HG03460 (cell line): ENCODE results near the gene GPR176.
"Not testable (repeated sequence)": the region's sequence is repeated elsewhere in the genome, so short reads cannot be mapped to it uniquely, and the experiment has no call there.

Experiments used
- ATAC-seq: cut with Tn5 transposase; IDR thresholded peaks from one replicate; pipeline ENCODE4 v1.9.1; 2021; ENCODE audit not compliant: unreplicated experiment

The GPR176 gene

GRCh38 chr15:39936187-39936586 is 16.1 kb upstream of the GPR176 start:
- no peak for ATAC-seq

GRCh38 chr15:39935241-39935640 is 15.2 kb upstream of the GPR176 start:
- no peak for ATAC-seq

DNA sequence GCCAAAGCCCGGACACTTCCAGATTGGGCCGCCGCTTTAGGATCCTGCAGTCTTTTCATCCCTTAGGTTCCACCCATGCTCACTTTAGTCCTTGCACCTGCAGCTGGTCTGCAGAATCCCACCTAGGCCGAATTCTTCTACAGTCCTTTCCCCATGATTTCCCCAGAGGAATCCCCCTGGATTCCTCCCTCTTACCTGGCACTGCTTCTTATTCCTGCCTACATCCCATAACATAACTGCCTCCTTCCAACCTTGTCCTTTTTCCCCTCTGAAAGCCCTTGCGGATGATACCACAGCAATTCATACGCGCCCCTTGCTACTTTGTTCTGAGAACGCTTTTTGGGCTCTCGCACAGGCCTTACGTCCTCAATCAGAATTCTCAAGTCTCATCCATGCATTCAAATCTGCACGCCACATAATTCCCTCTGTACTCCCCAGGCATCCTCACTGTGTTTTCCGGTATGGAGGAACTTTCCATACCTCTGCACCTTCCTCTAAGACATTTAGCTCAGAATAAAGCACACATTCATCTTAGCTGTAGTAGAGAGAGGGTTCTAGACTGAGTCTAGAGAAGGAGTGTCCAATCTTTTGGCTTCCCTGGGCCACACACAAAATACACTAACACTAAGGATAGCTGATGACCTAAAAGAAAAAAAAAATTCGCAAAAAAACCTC is 14.5 kb upstream of the GPR176 start:
- ATAC-seq, result no peak

- no peak for ATAC-seq
Observed at GRCh38 chr15:39931615-39932014, 11.5 kb upstream of the GPR176 start.

DNA sequence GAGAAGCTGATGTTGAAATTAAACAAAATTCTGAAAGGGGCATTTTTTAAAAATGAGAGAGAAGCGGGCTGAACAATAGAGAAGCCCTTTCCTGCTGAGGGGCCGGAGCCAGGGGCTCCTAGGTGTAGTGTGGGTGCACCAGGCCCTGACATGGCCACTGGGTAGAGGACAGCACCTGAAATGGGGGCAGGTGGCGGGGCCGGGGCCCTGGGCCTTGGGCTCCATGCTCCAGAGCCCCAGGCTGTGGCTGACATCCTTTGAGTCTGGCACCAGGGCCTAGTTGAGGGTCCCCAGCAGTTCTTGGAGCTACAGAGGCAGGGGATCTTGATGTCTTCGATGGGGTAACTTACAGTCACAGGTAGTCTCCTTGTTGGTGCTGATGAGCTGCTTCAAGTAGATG is 6.5 kb upstream of the GPR176 start:
- no peak for ATAC-seq

DNA sequence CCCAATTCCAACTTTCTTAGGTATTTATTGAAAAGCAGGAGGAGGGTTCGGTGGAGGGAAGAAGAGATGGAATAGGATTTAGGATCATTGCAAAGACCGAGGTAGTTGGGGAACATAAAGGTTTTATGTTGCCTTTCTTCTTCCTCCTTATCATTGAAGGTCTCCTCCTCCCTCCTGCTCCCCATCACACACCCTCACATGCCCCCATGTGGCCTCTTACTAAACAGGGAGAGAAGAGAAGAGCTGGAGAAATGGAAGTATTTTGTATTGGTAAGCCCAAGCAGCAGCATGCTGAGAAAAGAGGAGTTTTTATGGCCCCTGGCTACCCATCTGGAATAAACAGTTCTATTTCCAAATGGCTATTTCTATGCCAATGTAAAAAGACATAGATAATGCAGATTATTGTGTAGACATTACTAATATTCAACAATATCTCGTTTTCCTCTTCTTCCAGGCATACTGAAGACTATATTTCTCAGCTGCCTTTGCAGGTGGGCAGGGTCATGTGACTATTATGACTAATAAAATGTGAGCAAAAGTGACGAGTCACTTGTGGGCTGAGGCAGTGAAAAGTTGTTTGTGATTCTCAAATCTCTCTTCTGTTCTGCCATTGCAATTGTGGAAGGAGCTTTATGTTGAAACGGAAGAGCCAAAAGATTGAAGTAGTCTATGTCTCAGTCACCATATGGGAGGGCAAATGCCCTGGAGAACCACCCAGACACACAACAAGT is 5.2 kb upstream of the GPR176 start:
- no peak for ATAC-seq

GRCh38 chr15:39924437-39924836 is 4.4 kb upstream of the GPR176 start:
- no peak for ATAC-seq

- no peak for ATAC-seq
Observed at GRCh38 chr15:39922462-39923092, 2.5 kb upstream of the GPR176 start.

DNA sequence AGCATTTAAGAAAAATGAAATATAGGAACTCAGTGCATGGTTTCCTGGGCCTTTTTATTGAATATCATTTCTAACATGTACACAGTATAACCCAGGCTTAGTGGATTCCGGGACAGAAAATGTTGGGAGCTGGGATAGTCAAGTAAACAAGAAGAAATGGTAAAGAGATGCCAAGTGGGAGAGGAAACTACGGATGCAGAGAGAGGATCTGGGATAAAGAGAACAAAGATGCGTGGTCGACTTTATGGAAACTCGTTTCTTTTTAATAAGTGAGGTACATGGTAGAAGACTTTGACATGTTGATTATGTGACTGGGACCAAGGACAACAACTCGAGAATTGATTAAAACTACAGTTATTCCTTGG is 1.2 kb upstream of the GPR176 start:
- ATAC-seq, result no peak

GRCh38 chr15:39920510-39921273 is 626 bp upstream of the GPR176 start:
- peak; percentile 90 for ATAC-seq

- no peak for ATAC-seq
Observed at GRCh38 chr15:39919411-39919747, 687 bp downstream of the GPR176 start.

DNA sequence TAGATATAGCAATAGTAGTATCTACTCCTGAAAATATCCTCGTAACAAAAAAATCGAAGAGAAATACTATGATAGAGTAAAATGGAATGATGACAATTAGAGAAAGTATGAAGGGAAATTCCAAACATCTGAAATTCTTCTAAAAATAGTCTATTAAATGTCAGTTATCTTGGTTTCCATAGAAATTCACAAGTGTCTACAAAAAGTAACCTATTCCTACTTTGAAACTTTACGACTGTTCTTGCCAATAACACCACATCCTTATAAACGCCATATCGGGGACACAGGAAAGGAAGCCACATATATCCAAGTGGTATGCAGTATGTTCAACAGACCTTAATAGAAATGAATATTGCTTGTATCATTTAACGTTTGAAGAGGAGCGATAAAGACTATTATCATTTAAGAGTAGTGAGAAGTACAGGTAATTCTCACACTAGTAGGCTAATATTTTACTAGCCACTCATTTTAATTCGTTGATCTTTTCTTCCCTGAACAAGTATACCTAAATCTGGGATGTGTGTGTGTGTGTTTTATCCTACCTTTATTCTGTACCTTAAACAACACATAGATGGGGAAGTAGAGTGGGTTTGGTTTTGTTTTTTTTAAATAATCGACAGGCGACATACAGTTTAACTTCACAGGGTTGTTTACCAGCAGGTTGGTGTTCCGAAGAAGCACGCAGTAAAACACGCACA is 1.2 kb downstream of the GPR176 start:
- ATAC-seq, result no peak

GRCh38 chr15:39914977-39915376 is 5.1 kb downstream of the GPR176 start:
- ATAC-seq, result no peak

DNA sequence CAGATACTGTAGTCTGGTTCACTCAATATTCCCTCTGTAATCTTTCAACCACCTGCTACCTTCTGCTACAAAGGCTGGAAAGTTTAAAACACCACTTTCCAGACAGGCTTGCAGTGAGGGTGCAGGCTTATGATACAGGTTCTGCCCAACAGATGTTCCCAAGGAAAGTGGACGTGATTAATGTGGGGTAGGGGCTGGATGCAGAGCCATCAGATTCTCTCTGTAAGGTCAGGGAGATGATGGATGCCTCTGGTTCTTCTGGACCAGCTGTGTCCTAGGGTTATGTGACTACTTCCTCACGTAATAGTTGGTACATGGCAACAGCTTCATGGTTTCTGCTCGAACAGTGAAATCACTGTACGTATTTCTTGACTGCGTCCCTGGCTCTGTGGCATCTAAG is 11.1 kb downstream of the GPR176 start:
- ATAC-seq, result no peak

GRCh38 chr15:39908186-39908585 is 11.9 kb downstream of the GPR176 start:
- ATAC-seq, result no peak

DNA sequence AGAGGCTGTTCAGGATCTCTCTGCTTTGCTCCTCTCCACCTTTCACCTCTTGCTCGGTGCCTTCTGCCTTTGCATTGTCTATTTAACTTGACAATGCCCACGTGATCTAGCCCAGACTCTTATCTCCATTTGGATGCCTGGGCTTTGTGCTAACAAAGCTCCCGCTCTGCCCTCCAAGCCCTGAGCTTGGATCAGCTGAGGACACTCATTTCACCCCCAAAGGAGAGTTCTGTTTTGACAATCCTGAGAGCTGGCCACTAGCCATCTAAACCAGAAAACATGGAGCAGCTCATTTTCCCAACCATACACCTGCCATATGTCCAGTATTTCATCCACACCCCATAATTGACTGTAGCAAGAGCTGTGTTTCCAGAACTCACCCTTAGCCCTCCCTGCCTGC is 12.8 kb downstream of the GPR176 start:
- ATAC-seq, result no peak

GRCh38 chr15:39904115-39904514 is 16.0 kb downstream of the GPR176 start:
- no peak for ATAC-seq

GRCh38 chr15:39898317-39898716 is 21.7 kb downstream of the GPR176 start:
- no peak for ATAC-seq

DNA sequence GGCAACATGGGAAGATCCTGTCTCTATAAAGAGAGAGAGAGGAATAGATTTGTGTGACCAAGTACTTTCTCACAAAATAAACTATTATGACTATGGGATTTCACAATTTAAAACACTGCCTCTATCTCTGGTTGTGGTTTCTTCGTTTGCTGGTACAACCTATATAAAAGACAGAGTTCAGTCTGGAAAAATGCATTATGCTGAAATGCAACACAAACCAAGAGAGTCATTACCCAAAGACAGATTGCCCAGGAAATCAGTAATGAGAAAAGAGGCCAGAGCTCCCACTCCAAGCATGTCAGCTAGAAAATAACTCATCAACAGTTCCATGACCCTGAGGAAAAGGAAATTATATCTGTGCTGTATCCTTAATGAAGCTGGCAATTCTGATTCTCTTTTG is 23.2 kb downstream of the GPR176 start:
- no peak for ATAC-seq

DNA sequence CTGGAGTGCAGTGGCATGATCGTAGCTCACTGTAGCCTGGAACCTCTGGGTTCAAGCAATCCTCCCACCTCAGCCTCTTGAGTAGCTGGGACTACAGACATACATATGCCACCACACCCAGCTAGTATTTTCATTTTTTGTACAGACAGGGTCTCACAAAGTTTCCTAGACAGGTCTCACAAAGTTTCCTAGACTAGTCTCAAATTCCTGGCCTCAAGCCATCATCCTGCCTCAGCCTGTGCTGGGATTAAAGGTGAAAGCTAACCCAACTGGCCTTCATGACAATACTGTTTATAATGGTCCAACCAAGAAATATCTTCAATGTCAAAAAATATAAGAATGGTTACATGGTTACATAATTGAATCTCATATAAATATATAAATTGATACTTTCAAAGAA is 24.0 kb downstream of the GPR176 start:
- ATAC-seq, result no peak

GRCh38 chr15:39893051-39893450 is 27.0 kb downstream of the GPR176 start:
- not testable (repeated sequence) for ATAC-seq
